ENCODE measurements around the gene C17orf114.
A peak's percentile ranks its signal among the peaks of the same experiment; 100 is the strongest.

The C17orf114 gene

GRCh38 chr17:4806777-4807604 lies 4.9 kb upstream of the C17orf114 start, which contains the start of gene PLD2 (continued):
- no peak for TF ChIP-seq SALL2 (tag by site-specific recombination; IDR thresholded peaks at IDR 0.05; ENCODE audit: borderline replicate concordance)

- ChIA-PET POLR2A (interaction anchor here (0.6 to 4.4 kb wide), 18 partner anchors 9 to 161 kb away, joined by 3 to 41 read pairs (median 3); partner anchors contain the start of genes ARRB2, CHRNE, MED11 and MINK1), CTCF (interaction anchor here (0.6 to 1.4 kb wide), 6 partner anchors 9 to 240 kb away, joined by 3 to 5 read pairs (median 3); no protein-coding TSS in a partner anchor)
- Histone ChIP-seq H3K36me3 (ENCODE audit: control insufficient read depth in 2 of 2, insufficient read depth in 1 of 2, low read length in 2 of 2) (peaks cover 0 to 23% of the 10 kb centered on the region in 2 experiments; a peak in 2 of 3 replicates), H3K27ac (ENCODE audit: extremely low read depth, low read depth, low read length) (peak overlapping the region; percentile 64; the same call in 1 of the 2 replicates), H3K9me3 (ENCODE audit: control insufficient read depth, insufficient read depth, low read depth, low read length) (no peaks in the 10 kb centered on the region), H3K4me1 (ENCODE audit: control insufficient read depth, insufficient read depth, low read length) (no peaks in the 10 kb centered on the region), H3K4me3 (ENCODE audit: low read depth, low read length) (peak overlapping the region; percentile 69)
- TF ChIP-seq AEBP2 (tag by site-specific recombination; IDR thresholded peaks at IDR 0.05; ENCODE audit: borderline replicate concordance), result no peak
- TF ChIP-seq ZSCAN23 (tag by site-specific recombination; IDR thresholded peaks at IDR 0.05), result no peak
- no peak for TF ChIP-seq IKZF3 (tag by site-specific recombination; IDR thresholded peaks at IDR 0.05)
- peak; percentile 37 for TF ChIP-seq ZBTB26 (tag by site-specific recombination; optimal IDR thresholded peaks at IDR 0.05)
- TF ChIP-seq ZNF530 (tag by site-specific recombination; IDR thresholded peaks at IDR 0.05; ENCODE audit: low read depth), result no peak
- no peak for TF ChIP-seq ZNF626 (tag by site-specific recombination; IDR thresholded peaks at IDR 0.05)
- peak; percentile 75 for TF ChIP-seq ZNF335 (tag by site-specific recombination; conservative IDR thresholded peaks at IDR 0.05)
- TF ChIP-seq ZNF362 (tag by site-specific recombination; IDR thresholded peaks at IDR 0.05), result no peak
- TF ChIP-seq ZBTB20 (tag by site-specific recombination; IDR thresholded peaks at IDR 0.05), result peak; percentile 16; the same call in 1 of the 2 replicates
- peak; percentile 88 for TF ChIP-seq ZBTB8A (tag by site-specific recombination; IDR thresholded peaks at IDR 0.05)
- TF ChIP-seq PRDM10 (tag by site-specific recombination; IDR thresholded peaks at IDR 0.05), result peak; percentile 27; the same call in 1 of the 2 replicates
Measured at GRCh38 chr17:4806456-4806776, 4.3 kb upstream of the C17orf114 start.

Data from HEK293 (cell line).